Karpas-422 (cell line): ENCODE data around the gene DDB1. TPM values are rescaled to one million over a fixed set of nuclear protein-coding genes. Genes with fewer than 3 reads are reported as not detected.

ENCODE experiments used
- DNase-seq: peaks from one replicate; pipeline ENCODE4 v3.0.0-alpha.2; 2015
- H2AFZ ChIP-seq: fragments of 200-600 bp; sonication (generic); 2 replicates; pipeline ENCODE4 v1.6.1; 2014; ENCODE audit warnings: antibody characterized with exemption, low read length, mixed read lengths
- H3K27ac ChIP-seq: fragments of 200-600 bp; sonication (generic); 2 replicates; pipeline ENCODE4 v1.5.1; 2014; ENCODE audit warnings: mild to moderate bottlenecking, low read length, moderate library complexity
- H3K27me3 ChIP-seq: fragments of 200-600 bp; sonication (generic); 2 replicates; pipeline ENCODE4 v1.6.1; 2014; ENCODE audit warnings: low read length, mixed read lengths
- H3K36me3 ChIP-seq: fragments of 200-600 bp; sonication (generic); 2 replicates; pipeline ENCODE4 v1.6.1; 2014; ENCODE audit warnings: low read length, mixed read lengths; ENCODE audit not compliant: insufficient read depth
- H3K4me1 ChIP-seq: fragments of 200-600 bp; sonication (generic); 2 replicates; pipeline ENCODE4 v1.6.1; 2014; ENCODE audit warnings: mild to moderate bottlenecking, low read length, mixed read lengths
- H3K4me2 ChIP-seq: fragments of 200-600 bp; sonication (generic); 2 replicates; pipeline ENCODE4 v1.6.1; 2014; ENCODE audit warnings: low read length, low read depth, mild to moderate bottlenecking; ENCODE audit not compliant: poor library complexity, severe bottlenecking
- H3K4me3 ChIP-seq: fragments of 200-600 bp; sonication (generic); 2 replicates; pipeline ENCODE4 v1.5.1; 2014; ENCODE audit warnings: mild to moderate bottlenecking, antibody characterized with exemption, low read length, mixed read lengths
- H3K79me2 ChIP-seq: fragments of 200-600 bp; sonication (generic); 2 replicates; pipeline ENCODE4 v1.6.1; 2014; ENCODE audit warnings: mild to moderate bottlenecking, low read length, mixed read lengths
- H3K9ac ChIP-seq: fragments of 200-600 bp; sonication (generic); 2 replicates; pipeline ENCODE4 v1.6.0; 2014; ENCODE audit warnings: low read length
- H3K9me2 ChIP-seq: fragments of 200-600 bp; sonication (generic), shearing (Covaris generic); replicated peaks from 2 replicates; pipeline ENCODE4 v1.6.0; 2014; ENCODE audit warnings: mild to moderate bottlenecking, low read length, moderate library complexity; ENCODE audit not compliant: insufficient read depth
- H3K9me3 ChIP-seq: fragments of 300-700, 200-600 bp; sonication (generic); 2 replicates; pipeline ENCODE4 v1.6.1; 2014; ENCODE audit warnings: low read length, mixed read lengths
- H4K20me1 ChIP-seq: fragments of 200-600 bp; sonication (generic); 2 replicates; pipeline ENCODE4 v1.6.1; 2014; ENCODE audit warnings: mild to moderate bottlenecking, antibody characterized with exemption, low read length, low read depth; ENCODE audit not compliant: insufficient read depth
- total RNA-seq: library from RNA; depleted of rRNA; stranded (reverse); fragments of >200 nt; shearing (Covaris generic); gene quantifications from 2 replicates; pipeline ENCODE4 v1.2.3, GENCODE V29; 2014; ENCODE audit warnings: low replicate concordance

The DDB1 gene
- total RNA-seq, 1 experiment from 2014 or later = 100 TPM

DNA sequence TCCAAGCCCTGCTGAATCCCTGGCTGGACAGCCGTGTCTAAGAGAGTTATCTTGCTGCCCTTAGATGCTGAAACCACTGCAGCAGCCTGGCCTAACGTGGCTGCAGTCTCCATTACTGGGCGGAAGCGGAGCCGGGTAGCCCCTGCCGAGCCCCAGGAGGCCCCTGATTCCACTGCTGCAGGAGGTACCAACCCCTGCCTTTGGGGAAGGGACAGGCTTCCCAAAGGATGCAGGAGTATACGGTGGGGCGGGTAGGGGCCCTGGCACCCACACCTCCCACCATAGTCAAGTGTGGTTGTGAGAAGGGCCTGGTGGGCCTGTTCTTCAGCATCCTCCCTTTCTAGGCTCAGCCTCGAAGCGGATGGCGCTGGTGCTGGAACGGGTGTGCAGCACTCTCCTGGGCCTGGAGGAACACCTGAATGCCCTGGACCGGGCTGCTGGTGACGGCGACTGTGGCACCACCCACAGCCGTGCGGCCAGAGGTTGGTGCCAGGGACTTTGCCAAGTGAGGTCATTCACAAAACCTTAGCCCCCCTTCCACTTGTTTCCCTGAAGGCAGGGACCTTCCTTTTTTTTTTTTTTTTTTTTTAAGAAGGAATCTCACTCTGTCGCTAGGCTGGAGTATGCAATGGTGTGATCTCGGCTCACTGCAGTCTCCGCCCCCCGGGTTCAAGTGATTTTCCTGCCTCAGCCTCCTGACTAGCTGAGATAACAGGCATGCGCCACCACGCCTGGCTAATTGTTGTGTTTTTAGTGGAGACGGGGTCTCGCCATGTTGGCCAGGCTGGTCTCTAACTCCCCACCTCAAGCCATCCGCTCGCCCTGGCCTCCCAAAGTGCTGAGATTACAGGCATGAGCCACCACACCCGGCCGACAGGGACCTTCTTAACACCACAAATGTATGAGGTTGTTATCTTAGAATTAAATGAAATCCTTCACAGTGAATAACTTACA lies 11.2 kb upstream of the DDB1 start:
- Histone ChIP-seq H3K27ac (no peak overlapping the region), H3K9ac (no peak overlapping the region)
- DNase-seq = no peak

DNA sequence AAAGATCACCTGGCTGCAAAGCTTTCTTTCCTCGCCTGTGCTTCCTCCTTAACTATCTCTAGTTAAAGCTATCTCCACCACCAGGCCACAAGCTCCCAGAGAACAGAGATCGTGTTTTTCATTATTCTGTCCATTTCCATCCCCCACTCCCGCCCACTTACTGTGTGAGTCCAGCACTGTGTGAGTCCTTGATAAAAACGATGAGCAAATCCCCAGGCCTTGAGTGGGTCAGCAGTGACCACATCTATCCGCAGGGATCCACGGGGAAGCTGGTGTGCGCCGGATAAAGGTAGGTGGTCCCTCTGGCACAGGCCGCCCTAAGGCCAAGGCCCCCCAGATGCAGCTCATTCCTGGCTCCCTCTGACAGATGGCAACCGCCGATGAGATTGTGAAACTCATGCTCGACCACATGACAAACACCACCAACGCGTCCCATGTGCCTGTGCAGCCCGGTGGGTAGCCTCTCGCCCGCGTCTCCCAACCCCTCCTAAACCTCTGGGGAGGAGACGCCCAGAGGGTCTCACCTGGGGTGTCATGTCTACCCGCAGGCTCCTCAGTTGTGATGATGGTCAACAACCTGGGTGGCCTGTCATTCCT lies 9.4 kb upstream of the DDB1 start:
- Histone ChIP-seq H3K27me3 (no peaks in the 10 kb centered on the region), H3K9ac (no peak overlapping the region), H3K4me2 (no peak overlapping the region), H3K79me2 (no peaks in the 10 kb centered on the region), H3K4me3 (no peak overlapping the region), H3K4me1 (no peaks in the 10 kb centered on the region), H4K20me1 (no peaks in the 10 kb centered on the region), H3K9me3 (no peaks in the 10 kb centered on the region), H3K9me2 (no peaks in the 10 kb centered on the region), H3K27ac (no peak overlapping the region), H2AFZ (no peak overlapping the region), H3K36me3 (peaks cover 5% of the 10 kb centered on the region)
- no peak for DNase-seq

More for the DNA sequence above, 11.2 kb upstream of the DDB1 start:
- Histone ChIP-seq H3K36me3 (peaks cover 5% of the 10 kb centered on the region; the same call in 1 of the 2 replicates), H3K4me2 (no peak overlapping the region), H3K4me1 (no peaks in the 10 kb centered on the region), H3K27me3 (no peaks in the 10 kb centered on the region), H3K79me2 (no peaks in the 10 kb centered on the region), H4K20me1 (no peaks in the 10 kb centered on the region), H3K9me2 (no peaks in the 10 kb centered on the region), H3K4me3 (no peak overlapping the region), H3K9me3 (no peaks in the 10 kb centered on the region), H2AFZ (no peak overlapping the region)

DNA sequence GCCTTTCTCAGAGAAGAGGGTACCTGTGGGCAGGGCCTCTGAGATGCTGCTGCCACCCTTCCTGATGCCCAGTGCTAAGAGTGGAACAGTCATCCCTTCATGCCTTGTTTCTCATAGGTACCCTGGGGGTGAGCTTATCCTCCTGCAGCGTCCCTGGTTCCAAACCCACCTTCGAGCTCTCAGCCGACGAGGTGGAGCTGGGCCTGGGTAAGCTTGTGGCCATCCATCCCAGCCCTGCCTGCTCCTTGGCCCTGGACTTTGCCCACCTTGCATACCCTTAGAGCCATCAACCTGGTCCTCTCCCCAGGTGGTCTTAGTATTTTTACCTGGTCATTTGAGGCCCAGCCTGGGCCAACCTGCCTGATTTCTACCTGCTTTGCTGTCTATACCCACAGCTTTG lies 8.8 kb upstream of the DDB1 start:
- no peaks in the 10 kb centered on the region for H3K79me2 ChIP-seq
- H3K9ac ChIP-seq = no peak overlapping the region
- no peak overlapping the region for H3K4me2 ChIP-seq
- no peaks in the 10 kb centered on the region for H3K9me2 ChIP-seq
- H3K36me3 ChIP-seq = peaks cover 5% of the 10 kb centered on the region
- no peaks in the 10 kb centered on the region for H4K20me1 ChIP-seq
- DNase-seq = no peak
- H3K27ac ChIP-seq = no peak overlapping the region
- no peaks in the 10 kb centered on the region; the same call in 1 of the 2 replicates for H3K4me1 ChIP-seq
- H3K4me3 ChIP-seq = no peak overlapping the region
- no peaks in the 10 kb centered on the region for H3K9me3 ChIP-seq
- no peak overlapping the region for H2AFZ ChIP-seq
- no peaks in the 10 kb centered on the region for H3K27me3 ChIP-seq

DNA sequence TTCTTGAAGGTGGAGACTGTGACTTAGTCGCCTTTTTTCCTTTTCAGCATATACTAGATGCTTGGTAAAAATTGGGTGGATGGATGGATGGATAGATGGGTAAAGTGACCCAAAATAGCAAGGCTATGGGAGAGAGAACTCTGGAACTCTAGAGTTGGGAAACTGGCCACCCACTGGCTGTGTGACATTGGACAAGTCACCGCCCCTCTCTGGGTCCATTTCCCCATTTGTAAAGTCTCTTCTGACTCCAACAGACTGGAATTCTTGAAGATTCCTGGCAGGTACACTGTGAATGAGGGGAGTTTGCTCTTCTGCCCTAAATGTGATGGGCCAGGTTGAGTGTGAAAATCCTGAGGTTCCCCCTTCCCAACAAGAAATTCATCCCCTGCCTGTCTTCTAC lies 8.1 kb upstream of the DDB1 start:
- Histone ChIP-seq H2AFZ (no peak overlapping the region), H3K27me3 (no peaks in the 10 kb centered on the region), H3K36me3 (peaks cover 5% of the 10 kb centered on the region), H3K4me3 (no peak overlapping the region), H3K4me2 (no peak overlapping the region), H3K79me2 (no peaks in the 10 kb centered on the region), H3K9me2 (no peaks in the 10 kb centered on the region), H3K9ac (no peak overlapping the region), H3K27ac (no peak overlapping the region), H3K9me3 (no peaks in the 10 kb centered on the region), H3K4me1 (peaks cover 6% of the 10 kb centered on the region), H4K20me1 (no peaks in the 10 kb centered on the region)
- DNase-seq = no peak

DNA sequence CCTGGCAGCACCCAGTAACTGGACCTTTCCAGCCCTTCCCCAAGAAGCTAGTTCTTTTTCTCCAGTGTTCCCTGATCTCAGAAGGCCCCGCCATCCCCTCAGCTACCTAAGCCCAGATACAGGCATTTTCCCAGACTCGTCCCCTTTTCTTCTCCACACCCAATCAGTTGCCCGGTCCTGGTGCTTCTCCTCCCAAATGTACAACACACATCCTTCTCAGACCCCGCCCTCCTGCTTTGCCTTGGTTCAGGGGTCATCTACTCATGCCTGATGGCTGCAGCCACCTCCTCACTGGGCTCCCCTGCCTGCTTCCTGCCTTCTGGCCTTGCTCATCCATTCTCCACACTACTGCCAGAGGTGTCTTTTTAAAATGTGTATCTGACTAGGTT lies 6.6 kb upstream of the DDB1 start:
- H3K4me3 ChIP-seq = no peak overlapping the region
- no peaks in the 10 kb centered on the region for H3K9me3 ChIP-seq
- H3K9ac ChIP-seq = no peak overlapping the region
- DNase-seq = no peak
- peaks cover 5% of the 10 kb centered on the region for H3K36me3 ChIP-seq
- no peaks in the 10 kb centered on the region for H3K9me2 ChIP-seq
- peaks cover 20% of the 10 kb centered on the region for H3K4me1 ChIP-seq
- peaks cover 5% of the 10 kb centered on the region; the same call in 1 of the 2 replicates for H3K79me2 ChIP-seq
- no peaks in the 10 kb centered on the region for H4K20me1 ChIP-seq
- no peaks in the 10 kb centered on the region for H3K27me3 ChIP-seq
- no peak overlapping the region for H3K4me2 ChIP-seq
- H3K27ac ChIP-seq = no peak overlapping the region
- H2AFZ ChIP-seq = no peak overlapping the region

DNA sequence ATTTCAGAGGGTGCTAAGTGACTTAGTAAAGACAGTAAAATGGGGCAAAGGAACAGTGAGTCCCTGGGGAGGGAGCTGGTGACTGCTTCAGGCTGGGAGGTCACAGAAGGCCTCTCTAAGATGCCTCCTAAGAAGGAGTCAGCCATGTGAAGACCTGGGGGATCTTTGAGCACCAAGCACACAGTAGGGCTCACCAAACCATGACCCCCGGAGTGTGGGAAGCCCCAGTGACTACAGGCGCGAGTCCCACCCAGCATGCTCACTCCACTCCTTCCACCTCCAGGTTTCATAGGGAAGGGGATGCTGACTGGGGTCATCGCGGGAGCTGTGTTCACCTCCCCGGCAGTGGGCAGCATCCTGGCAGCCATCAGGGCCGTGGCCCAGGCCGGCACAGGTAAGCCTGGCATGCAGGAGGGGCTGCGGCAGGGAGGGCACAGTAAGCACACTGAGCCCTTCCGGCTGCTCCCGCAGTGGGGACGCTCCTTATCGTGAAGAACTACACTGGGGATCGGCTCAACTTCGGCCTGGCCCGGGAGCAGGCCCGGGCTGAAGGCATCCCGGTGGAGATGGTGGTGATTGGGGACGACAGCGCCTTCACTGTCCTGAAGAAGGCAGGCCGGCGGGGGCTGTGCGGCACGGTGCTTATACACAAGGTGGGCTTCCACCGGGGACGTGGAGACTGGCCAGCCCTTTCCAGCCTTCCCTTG lies 6.0 kb upstream of the DDB1 start:
- DNase-seq = no peak

DNA sequence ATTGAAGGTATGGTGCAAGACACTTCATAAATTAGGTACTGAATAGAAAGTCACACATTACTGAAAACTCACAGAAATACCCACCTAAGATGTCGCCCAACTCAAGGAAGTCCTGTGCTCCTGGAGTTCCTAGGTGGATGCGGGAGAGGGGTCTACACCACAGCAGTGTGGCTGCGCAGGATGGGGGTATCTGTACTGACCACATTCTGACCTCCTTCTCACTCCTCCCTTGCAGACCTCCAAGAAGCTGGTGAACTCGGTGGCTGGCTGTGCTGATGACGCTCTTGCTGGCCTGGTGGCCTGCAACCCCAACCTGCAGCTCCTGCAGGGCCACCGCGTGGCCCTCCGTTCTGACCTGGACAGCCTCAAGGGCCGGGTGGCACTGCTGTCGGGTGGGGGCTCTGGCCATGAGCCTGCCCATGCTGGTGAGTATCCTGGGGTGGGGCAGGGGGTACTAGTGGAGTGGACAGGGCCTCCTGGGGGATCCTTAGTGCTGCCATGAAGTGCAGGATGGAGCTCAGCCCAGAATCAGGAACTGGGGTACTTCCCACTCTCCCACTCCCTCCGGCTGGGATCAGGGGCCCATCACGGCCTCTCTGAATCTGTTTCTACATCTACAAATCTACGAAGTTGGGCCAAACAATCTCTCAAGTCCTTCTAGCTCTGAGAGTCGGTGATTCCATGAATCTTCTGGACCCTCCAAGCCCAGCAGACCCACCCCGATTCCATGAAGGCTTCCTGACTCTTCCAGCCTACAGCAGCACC lies 5.0 kb upstream of the DDB1 start:
- Histone ChIP-seq H3K9me2 (no peaks in the 10 kb centered on the region), H3K27ac (no peak overlapping the region), H3K4me3 (no peak overlapping the region), H4K20me1 (no peaks in the 10 kb centered on the region), H3K4me2 (no peak overlapping the region), H3K79me2 (peaks cover 17% of the 10 kb centered on the region), H2AFZ (no peak overlapping the region), H3K4me1 (peaks cover 30% of the 10 kb centered on the region), H3K36me3 (peaks cover 5% of the 10 kb centered on the region), H3K9ac (no peak overlapping the region), H3K27me3 (no peaks in the 10 kb centered on the region), H3K9me3 (no peaks in the 10 kb centered on the region)
- no peak for DNase-seq

More for the DNA sequence above, 6.0 kb upstream of the DDB1 start:
- H3K4me2 ChIP-seq = no peak overlapping the region
- no peaks in the 10 kb centered on the region for H4K20me1 ChIP-seq
- no peaks in the 10 kb centered on the region for H3K9me3 ChIP-seq
- no peak overlapping the region for H2AFZ ChIP-seq
- H3K9me2 ChIP-seq = no peaks in the 10 kb centered on the region
- peaks cover 25% of the 10 kb centered on the region for H3K4me1 ChIP-seq
- H3K79me2 ChIP-seq = peaks cover 9% of the 10 kb centered on the region
- H3K9ac ChIP-seq = no peak overlapping the region
- no peaks in the 10 kb centered on the region for H3K27me3 ChIP-seq
- no peak overlapping the region for H3K27ac ChIP-seq
- H3K36me3 ChIP-seq = peaks cover 5% of the 10 kb centered on the region
- H3K4me3 ChIP-seq = no peak overlapping the region
